ENCODE measurements around the gene TXNDC2. TPM values are rescaled to one million over a fixed set of nuclear protein-coding genes. Genes with fewer than 3 reads are reported as not detected.
"Not testable (repeated sequence)": the region's sequence is repeated elsewhere in the genome, so short reads cannot be mapped to it uniquely, and the experiment has no call there.

The TXNDC2 gene
- under 1 TPM in 6 of 12 donors, not detected in 6; 0.08 to 0.23 (median 0.10) TPM for polyA plus RNA-seq (ENCODE audit: insufficient read length in 12 of 12)
- long read RNA-seq, donor 1 = 0 reads
- long read RNA-seq, donor 2 = 0 reads
- long read RNA-seq, donor 3 = 0 reads
- long read RNA-seq, donor 4 = 0 reads
- long read RNA-seq, donor 5 = 0 reads
- long read RNA-seq, donor 6 = 0 reads
- long read RNA-seq, donor 7 = 0 reads
- long read RNA-seq, donor 8 = 0 reads
- long read RNA-seq, donor 9 = 0 reads
- long read RNA-seq, donor 10 = 0 reads
- long read RNA-seq, donor 11 = 0 reads

DNA sequence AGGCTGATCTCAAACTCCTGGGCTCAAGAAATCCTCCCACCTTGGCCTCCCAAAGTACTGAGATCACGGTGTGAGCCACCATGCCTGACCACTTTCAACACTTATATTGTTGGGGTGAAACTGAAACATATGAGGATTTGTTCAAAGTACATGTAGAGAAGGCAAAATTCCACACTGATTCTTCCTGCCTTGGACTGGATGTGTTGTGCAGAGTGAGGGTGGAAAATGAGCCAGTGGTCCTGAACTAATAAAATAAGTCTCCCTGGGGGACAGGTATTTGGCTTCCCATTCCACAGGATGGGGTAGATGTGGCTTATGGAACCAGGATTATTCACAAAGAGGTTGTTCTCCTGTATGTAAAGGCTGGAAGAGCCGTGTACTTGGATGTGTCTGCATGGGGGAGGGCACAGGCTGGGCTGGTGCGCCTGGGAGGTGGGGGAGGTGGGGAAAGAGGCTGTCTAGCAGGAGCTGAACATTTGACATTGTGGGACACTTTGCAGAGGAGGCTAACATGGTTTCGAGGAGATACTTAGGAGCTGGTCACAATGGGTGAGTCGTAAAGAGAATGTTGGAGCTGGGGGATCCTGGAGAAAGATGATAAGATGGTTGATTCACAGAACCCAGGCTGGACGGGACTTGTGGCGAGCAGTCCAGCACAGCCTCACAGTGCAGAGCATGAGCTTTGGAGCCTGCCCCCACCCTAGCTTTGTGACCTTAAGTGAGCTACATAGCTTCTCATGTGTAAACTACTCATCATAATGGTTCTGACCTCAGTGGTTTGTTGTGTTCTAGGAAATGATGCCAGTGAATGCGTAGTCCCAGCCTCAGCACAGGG lies at the start of gene TXNDC2:
Gene TXNDC2 (plus strand): TSS at position 804 of the 835 bp plus-strand sequence. CDS start 708 bp downstream, outside the sequence.
- no peak for DNase-seq

GRCh38 chr18:9838144-9838877 lies 47.5 kb upstream of the TXNDC2 start:
- no peak for DNase-seq

DNA sequence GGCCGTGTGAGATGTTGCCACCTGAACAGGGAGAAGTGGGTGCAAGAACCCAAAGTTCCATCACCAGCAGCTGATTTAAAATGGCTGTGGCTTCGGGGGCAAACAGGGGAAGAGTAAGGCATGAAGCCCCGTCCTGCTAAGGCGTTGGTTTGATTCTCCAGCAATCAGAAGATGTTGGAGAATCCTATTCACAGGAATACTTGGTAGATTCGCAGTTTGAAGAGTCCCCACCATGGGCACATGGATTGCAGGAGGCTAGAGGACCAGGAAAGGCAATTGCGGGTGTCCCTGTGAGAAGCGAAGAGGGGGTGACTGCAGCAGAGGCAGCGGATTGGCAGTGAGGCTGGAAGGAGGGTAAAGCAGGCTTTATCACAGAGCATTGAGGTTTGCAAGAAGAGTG lies 46.6 kb upstream of the TXNDC2 start:
- DNase-seq = no peak

GRCh38 chr18:9839853-9840252 lies 45.9 kb upstream of the TXNDC2 start:
- no peak for DNase-seq

- DNase-seq = no peak
These were observed 44.0 kb upstream of the TXNDC2 start for GRCh38 chr18:9841752-9842151.

- DNase-seq = no peak
These were observed 43.3 kb upstream of the TXNDC2 start for GRCh38 chr18:9842448-9842847.

DNA sequence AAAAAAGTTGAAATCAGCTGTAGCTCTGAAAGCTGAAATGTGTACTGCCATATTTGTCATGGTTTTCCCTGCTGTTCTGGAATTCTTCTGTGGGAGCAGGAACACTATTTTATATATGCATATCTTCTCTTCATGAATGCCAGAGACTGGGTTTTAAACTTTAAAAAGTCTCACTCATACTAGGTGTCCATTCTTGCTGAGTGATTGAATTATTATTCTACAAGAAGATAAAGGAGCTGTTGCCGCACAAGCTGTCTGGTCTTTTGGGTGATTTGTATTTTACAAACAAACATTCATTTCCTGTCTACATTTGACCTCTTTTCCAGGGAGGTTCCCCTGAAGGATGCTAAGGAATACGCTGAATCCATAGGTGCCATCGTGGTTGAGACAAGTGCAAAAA lies 40.5 kb upstream of the TXNDC2 start:
- no peak for DNase-seq

DNA sequence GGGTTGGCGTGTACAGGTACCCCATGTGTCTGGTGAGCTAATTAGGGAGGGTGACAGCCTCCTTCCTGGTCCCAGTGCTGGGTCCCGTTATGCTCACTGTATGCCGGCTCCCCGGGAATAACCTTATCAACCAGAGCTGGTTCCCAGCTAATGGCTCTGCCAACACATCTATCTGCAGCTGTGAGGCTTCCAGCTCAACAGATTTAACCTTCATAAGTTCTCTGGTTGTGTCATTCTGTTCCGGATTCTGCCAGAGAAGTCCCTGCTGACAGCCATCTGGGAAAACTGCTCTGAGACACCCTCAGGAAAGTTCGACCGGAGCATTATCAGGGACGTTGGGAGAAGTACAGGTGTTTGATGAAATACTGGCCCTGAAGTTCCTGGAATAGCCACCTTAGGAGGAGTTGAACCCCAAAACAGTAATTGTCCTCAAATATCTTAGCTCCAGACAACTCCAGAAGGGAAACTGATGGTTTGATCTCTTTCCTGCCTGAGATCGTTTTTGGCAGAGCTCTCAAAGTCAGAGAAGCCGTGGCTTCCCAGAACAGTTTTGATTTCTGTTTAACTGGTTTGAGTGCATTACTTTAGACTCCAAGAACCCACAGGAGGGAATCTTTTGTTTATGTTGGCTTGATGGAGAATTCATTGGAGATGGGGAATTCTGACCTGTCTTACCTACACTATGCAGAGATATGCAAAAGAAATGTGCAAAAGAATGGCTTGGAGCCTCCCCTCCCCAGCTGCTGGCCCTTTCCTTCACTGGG lies 39.4 kb upstream of the TXNDC2 start:
- DNase-seq = no peak

DNA sequence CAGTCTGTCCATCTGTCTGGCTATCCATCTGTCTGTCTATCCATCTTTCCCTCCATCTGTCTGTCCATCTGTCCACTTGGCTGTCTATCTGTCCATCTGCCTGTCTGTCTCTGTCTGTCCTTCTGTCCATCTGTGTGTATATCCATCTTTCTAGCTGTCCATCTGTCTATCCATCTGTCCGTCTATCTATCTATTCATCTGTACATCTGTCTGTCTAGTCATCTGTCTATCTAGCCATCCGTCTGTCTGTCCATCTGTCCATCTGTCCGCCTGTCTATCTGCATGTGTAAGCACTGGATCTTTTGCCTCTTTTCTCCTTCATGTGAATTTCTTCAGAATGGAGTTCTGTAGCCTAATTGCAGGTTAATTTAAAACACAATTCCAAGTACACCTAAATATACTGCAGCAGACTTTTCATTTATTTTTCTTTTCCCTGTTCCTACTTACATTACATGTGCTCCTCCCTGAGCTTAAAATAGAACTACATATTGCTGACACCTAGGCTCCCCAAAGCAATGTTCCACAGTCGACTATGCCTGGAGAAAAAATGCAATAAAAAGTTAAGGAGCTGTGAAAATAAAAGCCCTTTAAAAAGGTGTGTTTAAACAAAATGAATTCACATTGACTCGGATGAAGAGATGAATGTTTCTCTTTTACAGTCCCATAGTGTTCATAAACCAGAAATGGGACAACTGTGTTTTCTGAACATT lies 37.4 kb upstream of the TXNDC2 start:
- DNase-seq = no peak

- DNase-seq = no peak
These were observed 36.1 kb upstream of the TXNDC2 start for GRCh38 chr18:9849407-9850283.

DNA sequence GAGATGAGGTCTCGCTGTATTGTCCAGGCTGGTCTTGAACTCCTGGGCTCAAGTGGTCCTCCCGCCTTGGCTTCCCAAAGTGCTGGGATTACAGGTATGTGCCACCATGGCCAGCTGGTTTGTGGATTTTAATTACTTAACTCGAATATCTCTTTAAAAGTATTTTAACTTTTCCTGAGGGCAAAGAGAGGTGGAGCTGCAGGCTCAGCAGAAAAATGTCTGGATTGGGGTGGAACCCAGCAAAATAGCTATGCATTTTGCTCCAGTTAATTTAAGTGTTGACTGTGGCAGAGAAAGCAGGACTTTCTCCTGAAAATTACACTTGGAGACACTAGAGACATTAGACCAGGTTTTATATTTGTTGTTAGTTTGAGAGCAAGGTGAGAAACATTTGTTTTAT lies 35.5 kb upstream of the TXNDC2 start:
- no peak for DNase-seq

GRCh38 chr18:9851511-9851910 lies 34.3 kb upstream of the TXNDC2 start:
- DNase-seq = no peak

DNA sequence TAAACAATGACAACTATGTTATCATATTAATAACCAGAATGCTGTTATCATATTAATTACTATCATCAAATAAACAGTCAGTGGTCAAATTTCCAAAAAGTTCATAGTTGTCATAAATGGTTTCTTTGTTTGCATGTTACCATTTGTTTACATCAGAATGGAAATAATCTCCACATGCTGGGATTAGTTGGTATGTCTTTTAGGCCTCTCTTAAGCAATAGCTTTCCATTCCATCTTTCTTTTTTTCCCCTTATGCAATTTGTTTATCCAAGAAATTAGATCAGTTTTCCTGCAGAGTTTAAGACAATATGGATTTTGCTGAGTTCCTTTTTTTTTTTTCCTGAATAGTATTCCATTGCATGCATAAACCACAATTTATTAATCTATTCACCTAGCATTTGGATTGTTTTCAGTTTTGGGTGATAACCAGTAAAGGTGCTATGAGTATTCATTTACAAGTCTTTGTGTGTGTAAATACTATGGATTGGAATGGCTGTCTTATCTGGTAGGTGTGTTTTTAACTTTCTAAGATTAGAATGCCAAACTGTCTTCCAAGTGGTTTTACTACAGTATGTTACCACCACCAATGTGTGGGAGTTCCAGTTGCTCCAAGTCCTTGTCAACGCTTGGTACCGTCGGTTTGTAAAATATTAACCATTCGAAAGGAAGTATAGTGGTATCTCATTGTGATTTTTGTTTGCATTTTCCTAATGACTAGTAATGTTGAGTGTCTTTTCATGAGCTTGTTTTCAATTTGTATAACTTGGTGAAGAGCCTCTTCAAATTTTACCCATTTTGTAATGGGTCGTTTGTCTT lies 33.3 kb upstream of the TXNDC2 start:
- no peak for DNase-seq

GRCh38 chr18:9854801-9855676 lies 30.7 kb upstream of the TXNDC2 start:
- DNase-seq = no peak

DNA sequence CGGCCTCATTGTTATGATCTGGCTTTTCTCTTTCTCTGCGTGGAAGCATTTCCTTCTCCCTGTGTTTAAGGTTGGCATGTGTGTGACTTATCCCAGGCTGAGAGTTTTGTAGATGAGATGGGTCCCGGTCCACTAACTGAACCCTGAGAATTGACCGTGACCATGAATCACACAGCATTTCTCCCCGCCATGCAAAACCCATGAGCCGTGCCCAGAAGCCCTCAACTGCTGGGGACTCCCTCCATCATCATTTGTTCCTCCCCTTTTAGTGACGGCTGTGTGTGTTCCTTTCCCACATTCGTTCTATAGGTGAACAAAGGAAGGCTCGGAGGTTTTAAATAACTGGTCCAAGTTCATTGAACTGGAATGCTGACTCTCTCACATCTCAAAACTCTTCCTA lies 30.1 kb upstream of the TXNDC2 start:
- no peak for DNase-seq

DNA sequence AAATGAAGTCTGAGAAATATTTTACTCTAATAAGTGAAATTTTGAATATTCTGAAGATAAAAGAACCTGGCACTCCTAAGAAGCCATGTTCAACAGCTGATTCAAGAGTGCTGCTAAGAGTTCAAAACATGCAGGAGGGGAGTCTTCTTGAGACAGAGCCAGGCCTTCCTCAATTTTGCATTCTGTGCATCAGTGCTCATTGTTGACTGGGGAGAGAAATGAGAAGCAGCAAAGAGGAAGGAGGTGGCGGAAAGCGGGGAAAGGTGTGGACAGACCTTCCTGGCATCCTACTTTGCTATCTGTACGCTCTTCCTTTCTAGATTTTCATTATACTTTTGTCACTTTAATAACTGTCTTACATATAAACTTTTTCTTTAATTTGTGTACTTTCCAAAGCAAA lies 29.7 kb upstream of the TXNDC2 start:
- DNase-seq = no peak

DNA sequence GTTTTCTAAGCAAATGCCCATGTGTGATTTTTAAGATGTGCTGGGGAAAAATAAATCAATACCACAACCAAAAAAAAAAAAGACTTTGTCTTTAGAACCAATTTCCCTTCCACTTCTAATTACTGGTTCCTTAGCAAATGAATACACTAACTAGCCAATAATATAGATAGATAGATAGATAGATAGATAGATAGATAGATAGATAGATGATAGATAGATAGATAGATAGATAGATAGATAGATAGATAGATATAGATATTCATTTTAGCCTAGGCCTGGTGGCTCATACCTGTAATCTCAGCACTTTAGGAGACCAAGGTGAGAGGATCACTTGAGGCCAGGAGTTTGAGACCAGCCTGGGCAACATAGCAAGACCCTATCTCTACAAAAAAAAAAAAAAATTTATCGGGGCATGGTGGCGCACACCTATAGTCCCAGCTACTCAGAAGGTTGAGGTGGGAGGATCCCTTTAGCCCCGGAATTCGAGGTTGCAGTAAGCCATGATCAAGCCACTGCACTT lies 28.2 kb upstream of the TXNDC2 start:
- not testable (repeated sequence) for DNase-seq

DNA sequence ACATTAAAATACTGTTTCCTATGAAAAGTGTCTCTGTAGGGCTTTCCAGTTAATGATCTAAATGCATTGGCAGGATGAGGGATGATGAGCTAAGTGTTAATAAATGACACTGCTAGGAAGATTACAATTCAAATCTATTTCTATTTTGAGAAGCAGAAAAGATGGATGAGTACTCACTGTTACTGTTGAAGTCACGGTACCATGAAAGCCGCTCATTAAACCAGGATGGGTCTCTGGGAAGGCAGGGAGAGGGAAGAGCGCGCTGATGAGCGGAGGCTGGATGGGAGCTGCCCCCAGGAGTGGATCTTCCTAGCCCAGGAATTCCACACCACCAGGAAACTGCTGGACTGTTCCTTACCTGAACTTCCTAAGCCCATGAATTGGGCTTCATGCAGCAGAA lies 27.1 kb upstream of the TXNDC2 start:
- DNase-seq = no peak
